Upper lobe of left lung (tissue), 4 donors: ENCODE results near the gene PLSCR2.

Experiments
- EP300 ChIP-seq, 4 donors: sonication (generic); formaldehyde crosslinking; IDR thresholded peaks; one replicate each; pipeline ENCODE4 v1.5.1; 2017; ENCODE audit warnings: antibody characterized with exemption in 4 of 4, control low read depth in 2 of 4
- POLR2A ChIP-seq, 4 donors: fragments of 450-650 bp; IDR thresholded peaks; one replicate each; pipeline ENCODE4 v1.5.1; 2016 to 2017; ENCODE audit warnings: antibody characterized with exemption in 4 of 4, mild to moderate bottlenecking in 2 of 4
- POLR2AphosphoS5 ChIP-seq, 2 donors: sonication (generic); formaldehyde crosslinking; IDR thresholded peaks; one replicate each; pipeline ENCODE4 v1.5.1; 2017; ENCODE audit warnings: antibody characterized with exemption in 2 of 2
- TF ChIP-seq, protein P1 (sequence below), 6 experiments: fragments of 450-650 bp in 4 of 6; fragments of 200-600 bp in 2 of 6; sonication (generic) in 2 of 6; IDR thresholded peaks; one replicate each; pipeline ENCODE4 v1.5.1; 2016 to 2019; ENCODE audit warnings: antibody characterized with exemption in 6 of 6

DNA sequence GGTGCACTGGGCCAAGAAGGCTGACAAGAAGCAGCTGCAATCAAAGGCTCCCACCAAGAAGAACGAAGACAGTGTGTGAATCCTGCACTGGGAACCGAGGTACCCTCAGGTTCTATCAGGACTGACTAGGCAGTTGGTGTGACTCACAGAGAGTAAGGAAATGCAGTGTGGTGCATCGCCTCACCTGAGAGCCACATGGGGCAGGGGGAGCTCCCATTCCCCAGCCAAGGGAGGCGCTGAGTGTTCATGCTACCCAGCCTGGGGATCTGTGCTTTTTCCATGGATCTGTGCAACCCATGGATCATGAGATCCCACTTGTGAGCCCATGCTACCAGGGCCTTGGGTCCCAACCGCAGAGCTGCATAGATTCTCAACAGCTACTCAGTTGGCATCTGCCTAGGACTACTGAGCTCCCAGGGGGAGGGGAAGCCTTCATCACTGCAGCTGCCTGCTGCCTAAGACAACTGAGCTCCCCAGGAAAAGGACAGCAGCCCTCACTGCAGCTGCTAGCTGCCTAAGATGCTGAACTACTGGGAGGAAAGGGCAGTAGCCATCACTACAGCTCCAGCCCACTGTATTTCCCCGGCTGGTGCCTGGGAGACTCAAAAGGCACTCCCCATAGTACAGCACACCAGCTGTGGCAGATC lies 6.9 kb upstream of the PLSCR2 start:
- TF ChIP-seq, protein P1, sequence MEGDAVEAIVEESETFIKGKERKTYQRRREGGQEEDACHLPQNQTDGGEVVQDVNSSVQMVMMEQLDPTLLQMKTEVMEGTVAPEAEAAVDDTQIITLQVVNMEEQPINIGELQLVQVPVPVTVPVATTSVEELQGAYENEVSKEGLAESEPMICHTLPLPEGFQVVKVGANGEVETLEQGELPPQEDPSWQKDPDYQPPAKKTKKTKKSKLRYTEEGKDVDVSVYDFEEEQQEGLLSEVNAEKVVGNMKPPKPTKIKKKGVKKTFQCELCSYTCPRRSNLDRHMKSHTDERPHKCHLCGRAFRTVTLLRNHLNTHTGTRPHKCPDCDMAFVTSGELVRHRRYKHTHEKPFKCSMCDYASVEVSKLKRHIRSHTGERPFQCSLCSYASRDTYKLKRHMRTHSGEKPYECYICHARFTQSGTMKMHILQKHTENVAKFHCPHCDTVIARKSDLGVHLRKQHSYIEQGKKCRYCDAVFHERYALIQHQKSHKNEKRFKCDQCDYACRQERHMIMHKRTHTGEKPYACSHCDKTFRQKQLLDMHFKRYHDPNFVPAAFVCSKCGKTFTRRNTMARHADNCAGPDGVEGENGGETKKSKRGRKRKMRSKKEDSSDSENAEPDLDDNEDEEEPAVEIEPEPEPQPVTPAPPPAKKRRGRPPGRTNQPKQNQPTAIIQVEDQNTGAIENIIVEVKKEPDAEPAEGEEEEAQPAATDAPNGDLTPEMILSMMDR (IDR thresholded peaks at IDR 0.05), result no peak
- no peak for TF ChIP-seq EP300 (IDR thresholded peaks at IDR 0.05)
- no peak for TF ChIP-seq POLR2A (IDR thresholded peaks at IDR 0.05)
- no peak for TF ChIP-seq POLR2AphosphoS5 (IDR thresholded peaks at IDR 0.05)
